ENCODE data around the gene BZW2. TPM values are rescaled to one million over a fixed set of nuclear protein-coding genes. Genes with fewer than 3 reads are reported as not detected.

The BZW2 gene
- total RNA-seq, 1 donor from 2014 or later, result 84.9 TPM

- peaks cover 32% of the 10 kb centered on the region for H3K4me1 Mint-ChIP-seq (ENCODE audit: low read depth, unreplicated experiment)
- Histone ChIP-seq H3K79me2 (ENCODE audit: insufficient read depth, low read length) (peaks cover 64% of the 10 kb centered on the region), H3K9me3 (ENCODE audit: insufficient read depth, low read depth, low read length) (no peaks in the 10 kb centered on the region), H3K27me3 (ENCODE audit: insufficient read depth, low read length) (no peaks in the 10 kb centered on the region), H3K4me1 (ENCODE audit: insufficient read depth, low read length) (peaks cover 30% of the 10 kb centered on the region), H3K36me3 (ENCODE audit: insufficient read depth, low read length) (peaks cover 8% of the 10 kb centered on the region), H4K20me1 (ENCODE audit: insufficient read depth, low read length) (peaks cover 8% of the 10 kb centered on the region), H3K9ac (ENCODE audit: low read length) (peak overlapping the region; percentile 51), H3K4me3 (ENCODE audit: insufficient read depth, low read depth, low read length) (no peak overlapping the region), H3K27ac (ENCODE audit: low read depth, low read length) (peak overlapping the region; percentile 71), H2AFZ (ENCODE audit: low read depth, low read length) (no peak overlapping the region), H3K4me2 (ENCODE audit: low read length) (peak overlapping the region; percentile 39)
- H3K27ac Mint-ChIP-seq (ENCODE audit: unreplicated experiment), result peak overlapping the region; percentile 84
- TF ChIP-seq CTCF (IDR thresholded peaks at IDR 0.05; ENCODE audit: insufficient read depth, low read depth, low read length) (no peak), EZH2 (IDR thresholded peaks at IDR 0.05; ENCODE audit: insufficient read depth, low read length) (no peak)
- FAIRE-seq, result peak; percentile 93
- H3K9me3 Mint-ChIP-seq (ENCODE audit: unreplicated experiment), result no peaks in the 10 kb centered on the region
- H3K4me3 Mint-ChIP-seq (ENCODE audit: unreplicated experiment), result no peak overlapping the region
- peaks cover 1% of the 10 kb centered on the region for H3K36me3 Mint-ChIP-seq (ENCODE audit: low read depth, unreplicated experiment)
- DNase-seq (ENCODE audit: low read depth), result peak; percentile 100
- H3K27me3 Mint-ChIP-seq (ENCODE audit: low read depth, unreplicated experiment), result no peaks in the 10 kb centered on the region
Measured at GRCh38 chr7:16668049-16668858, 22.3 kb downstream of the BZW2 start.

- Histone ChIP-seq H3K27me3 (ENCODE audit: insufficient read depth, low read length) (no peaks in the 10 kb centered on the region), H3K4me3 (ENCODE audit: insufficient read depth, low read depth, low read length) (no peak overlapping the region), H3K4me2 (ENCODE audit: low read length) (no peak overlapping the region), H3K4me1 (ENCODE audit: insufficient read depth, low read length) (peaks cover 30% of the 10 kb centered on the region), H3K9ac (ENCODE audit: low read length) (peak overlapping the region; percentile 51), H3K79me2 (ENCODE audit: insufficient read depth, low read length) (peaks cover 61% of the 10 kb centered on the region), H2AFZ (ENCODE audit: low read depth, low read length) (no peak overlapping the region), H3K36me3 (ENCODE audit: insufficient read depth, low read length) (peaks cover 8% of the 10 kb centered on the region), H3K9me3 (ENCODE audit: insufficient read depth, low read depth, low read length) (no peaks in the 10 kb centered on the region), H3K27ac (ENCODE audit: low read depth, low read length) (peak overlapping the region; percentile 71), H4K20me1 (ENCODE audit: insufficient read depth, low read length) (peaks cover 8% of the 10 kb centered on the region)
- Mint-ChIP-seq H3K4me1 (ENCODE audit: low read depth, unreplicated experiment) (peaks cover 32% of the 10 kb centered on the region), H3K27me3 (ENCODE audit: low read depth, unreplicated experiment) (no peaks in the 10 kb centered on the region), H3K27ac (ENCODE audit: unreplicated experiment) (peak overlapping the region; percentile 84), H3K4me3 (ENCODE audit: unreplicated experiment) (no peak overlapping the region), H3K9me3 (ENCODE audit: unreplicated experiment) (no peaks in the 10 kb centered on the region), H3K36me3 (ENCODE audit: low read depth, unreplicated experiment) (peaks cover 1% of the 10 kb centered on the region)
- DNase-seq (ENCODE audit: low read depth), result no peak
- FAIRE-seq, result no peak
- no peak for TF ChIP-seq CTCF (IDR thresholded peaks at IDR 0.05; ENCODE audit: insufficient read depth, low read depth, low read length)
- no peak for TF ChIP-seq EZH2 (IDR thresholded peaks at IDR 0.05; ENCODE audit: insufficient read depth, low read length)
Measured at GRCh38 chr7:16668978-16669377, 23.0 kb downstream of the BZW2 start.

- Mint-ChIP-seq H3K4me3 (ENCODE audit: unreplicated experiment) (no peak overlapping the region), H3K4me1 (ENCODE audit: low read depth, unreplicated experiment) (peaks cover 32% of the 10 kb centered on the region), H3K27me3 (ENCODE audit: low read depth, unreplicated experiment) (no peaks in the 10 kb centered on the region), H3K27ac (ENCODE audit: unreplicated experiment) (no peak overlapping the region), H3K9me3 (ENCODE audit: unreplicated experiment) (no peaks in the 10 kb centered on the region), H3K36me3 (ENCODE audit: low read depth, unreplicated experiment) (peaks cover 1% of the 10 kb centered on the region)
- H3K27ac ChIP-seq (ENCODE audit: low read depth, low read length), result peak overlapping the region; percentile 71
- peaks cover 12% of the 10 kb centered on the region for H3K36me3 ChIP-seq (ENCODE audit: insufficient read depth, low read length)
- no peak overlapping the region for H3K4me3 ChIP-seq (ENCODE audit: insufficient read depth, low read depth, low read length)
- H3K4me2 ChIP-seq (ENCODE audit: low read length), result peak overlapping the region; percentile 47
- DNase-seq (ENCODE audit: low read depth) (peak; percentile 84), FAIRE-seq (peak; percentile 39)
- peaks cover 4% of the 10 kb centered on the region for H4K20me1 ChIP-seq (ENCODE audit: insufficient read depth, low read length)
- no peaks in the 10 kb centered on the region for H3K27me3 ChIP-seq (ENCODE audit: insufficient read depth, low read length)
- no peak for TF ChIP-seq CTCF (IDR thresholded peaks at IDR 0.05; ENCODE audit: insufficient read depth, low read depth, low read length)
- peaks cover 30% of the 10 kb centered on the region for H3K4me1 ChIP-seq (ENCODE audit: insufficient read depth, low read length)
- peak overlapping the region; percentile 17 for H3K9ac ChIP-seq (ENCODE audit: low read length)
- H3K79me2 ChIP-seq (ENCODE audit: insufficient read depth, low read length), result peaks cover 55% of the 10 kb centered on the region
- no peaks in the 10 kb centered on the region for H3K9me3 ChIP-seq (ENCODE audit: insufficient read depth, low read depth, low read length)
- H2AFZ ChIP-seq (ENCODE audit: low read depth, low read length), result no peak overlapping the region
Measured at GRCh38 chr7:16669581-16669980, 23.6 kb downstream of the BZW2 start.
